C4-2B (cell line): Measurements from ENCODE around the gene KLRD1.

Experiments used
- CTCF ChIP-seq: fragments of 450-650 bp; conservative IDR thresholded peaks from 2 replicates; pipeline ENCODE4 v1.5.1; 2017; ENCODE audit warnings: mild to moderate bottlenecking
- ZFX ChIP-seq: fragments of 450-650 bp; IDR thresholded peaks from 2 replicates; pipeline ENCODE4 v1.6.1; 2017

- TF ChIP-seq CTCF (no peak), ZFX (no peak)
Observed at GRCh38 chr12:10368206-10369171, 60.8 kb downstream of the KLRD1 start.
